SK-N-SH (cell line): ENCODE results near the gene PDE9A. TPM values are rescaled to one million over a fixed set of nuclear protein-coding genes. Genes with fewer than 3 reads are reported as not detected.

Source experiments
- CTCF ChIA-PET: fragments of 300-600, 350-600 bp; formaldehyde crosslinking; extraction: SDS; loops from one replicate; lab custom pipeline; 2021; lab: Yijun Ruan, JAX
- POLR2A ChIA-PET: fragments of 350-600 bp; sonication (Branson Sonifier 250); formaldehyde crosslinking; extraction: SDS; loops from one replicate; lab custom pipeline; 2020; ENCODE audit warnings: antibody characterized with exemption, inconsistent platforms; lab: Yijun Ruan, JAX
- DNase-seq: peaks from one replicate; pipeline ENCODE4 v3.0.0; 2012
- H2AFZ ChIP-seq: fragments of 200-600 bp; sonication (generic); 2 replicates; pipeline ENCODE4 v1.8.1; 2016; ENCODE audit warnings: antibody characterized with exemption, mild to moderate bottlenecking, low read depth
- H3F3A ChIP-seq: fragments of 200-600 bp; sonication (generic); replicated peaks from 2 replicates; pipeline ENCODE3; 2016; ENCODE audit warnings: antibody characterized with exemption, mild to moderate bottlenecking; ENCODE audit not compliant: insufficient read depth
- H3K27ac ChIP-seq, 2 experiments: fragments of 200-500 bp in 1 of 2; fragments of 200-600 bp in 1 of 2; sonication (Bioruptor generic) in 1 of 2; sonication (generic), shearing (Covaris generic) in 1 of 2; 2 replicates each; pipeline versions ENCODE4 v1.5.1 to v1.6.1; 2014 to 2016; ENCODE audit warnings: low read depth in 2 of 2, inconsistent platforms in 1 of 2, low read length in 1 of 2, mild to moderate bottlenecking in 1 of 2, mixed read lengths in 1 of 2
- H3K27me3 ChIP-seq: fragments of 200-600 bp; sonication (generic), shearing (Covaris generic); 2 replicates; pipeline ENCODE4 v1.6.1; 2016; ENCODE audit warnings: mixed run types; ENCODE audit not compliant: insufficient read depth
- H3K36me3 ChIP-seq, 2 experiments: fragments of 200-500 bp in 1 of 2; fragments of 200-600 bp in 1 of 2; sonication (Bioruptor generic) in 1 of 2; sonication (generic) in 1 of 2; replicated peaks in 1 of 2; 2 replicates each; pipeline versions ENCODE3 to v1.5.1; 2014 to 2016; ENCODE audit warnings: low read length in 1 of 2, mild to moderate bottlenecking in 1 of 2; ENCODE audit not compliant: insufficient read depth in 2 of 2, control insufficient read depth in 1 of 2
- H3K4me1 ChIP-seq, 2 experiments: fragments of 200-500 bp in 1 of 2; fragments of 200-600 bp in 1 of 2; sonication (Bioruptor generic) in 1 of 2; sonication (generic), shearing (Covaris generic) in 1 of 2; 2 replicates each; pipeline versions ENCODE4 v1.5.1 to v1.6.1; 2014 to 2016; ENCODE audit warnings: low read depth in 1 of 2, low read length in 1 of 2, mixed run types in 1 of 2; ENCODE audit not compliant: insufficient read depth in 2 of 2, control insufficient read depth in 1 of 2
- H3K4me2 ChIP-seq: fragments of 200-600 bp; sonication (generic), shearing (Covaris generic); 2 replicates; pipeline ENCODE4 v1.6.1; 2017; ENCODE audit warnings: mixed run types
- H3K4me3 ChIP-seq, 2 experiments: fragments of 200-500 bp in 1 of 2; fragments of 200-600 bp in 1 of 2; sonication (Bioruptor generic) in 1 of 2; sonication (generic), shearing (Covaris generic) in 1 of 2; 2 replicates each; pipeline versions ENCODE4 v1.5.1 to v1.8.1; 2014 to 2016; ENCODE audit warnings: low read depth in 2 of 2, inconsistent platforms in 1 of 2, low read length in 1 of 2, mild to moderate bottlenecking in 1 of 2, mixed read lengths in 1 of 2, moderate library complexity in 1 of 2
- H3K79me2 ChIP-seq: fragments of 200-600 bp; sonication (generic); 2 replicates; pipeline ENCODE4 v1.8.1; 2017; ENCODE audit warnings: mild to moderate bottlenecking; ENCODE audit not compliant: insufficient read depth
- H3K9ac ChIP-seq: fragments of 200-600 bp; sonication (generic); 2 replicates; pipeline ENCODE4 v1.6.1; 2017; ENCODE audit warnings: mixed run types
- H3K9me2 ChIP-seq: fragments of 200-600 bp; sonication (generic); 2 replicates; pipeline ENCODE4 v1.6.1; 2017; ENCODE audit warnings: mixed run types
- H3K9me3 ChIP-seq: fragments of 200-600 bp; sonication (generic); 2 replicates; pipeline ENCODE4 v1.6.1; 2017; ENCODE audit warnings: mixed run types, mild to moderate bottlenecking, moderate library complexity
- H4K20me1 ChIP-seq: fragments of 200-600 bp; sonication (generic); 2 replicates; pipeline ENCODE4 v1.6.1; 2017; ENCODE audit warnings: mild to moderate bottlenecking, mixed run types; ENCODE audit not compliant: insufficient read depth
- CHD2 ChIP-seq: fragments of 150-350 bp; IDR thresholded peaks from 2 replicates; pipeline ENCODE4 v1.6.1; 2018; ENCODE audit warnings: low read length; ENCODE audit not compliant: partially characterized antibody
- EP300 ChIP-seq, 2 experiments: IDR thresholded peaks; 2 replicates each; pipeline versions ENCODE4 v1.4.0 to v1.6.1; 2012; ENCODE audit warnings: borderline replicate concordance in 1 of 2, low read depth in 1 of 2, low read length in 1 of 2
- FOSL2 ChIP-seq: IDR thresholded peaks from 2 replicates; pipeline ENCODE4 v1.4.0; 2012; ENCODE audit warnings: low read depth, mild to moderate bottlenecking, moderate library complexity, borderline replicate concordance
- GABPA ChIP-seq: IDR thresholded peaks from 2 replicates; pipeline ENCODE4 v1.4.0; 2012; ENCODE audit warnings: low read depth, mild to moderate bottlenecking
- GATA2 ChIP-seq: sonication (generic); formaldehyde crosslinking; IDR thresholded peaks from 2 replicates; pipeline ENCODE4 v1.5.0; 2020; ENCODE audit warnings: mild to moderate bottlenecking, missing genetic modification reagents
- IRF3 ChIP-seq: fragments of 150-350 bp; IDR thresholded peaks from 2 replicates; pipeline ENCODE4 v1.6.1; 2016; ENCODE audit warnings: mild to moderate bottlenecking, low read depth, low read length
- JUND ChIP-seq: IDR thresholded peaks from 2 replicates; pipeline ENCODE4 v1.4.0; 2012
- MAX ChIP-seq: IDR thresholded peaks from 2 replicates; pipeline ENCODE4 v1.4.0; 2012; ENCODE audit warnings: low read depth
- NRF1 ChIP-seq: IDR thresholded peaks from 2 replicates; pipeline ENCODE4 v1.6.1; 2012; ENCODE audit warnings: low read depth, mild to moderate bottlenecking, low read length
- POLR2AphosphoS5 ChIP-seq: IDR thresholded peaks from 2 replicates; pipeline ENCODE4 v1.6.1; 2012; ENCODE audit warnings: low read depth, low read length
- RAD21 ChIP-seq: IDR thresholded peaks from 2 replicates; pipeline ENCODE4 v1.6.1; 2012; ENCODE audit warnings: mild to moderate bottlenecking, low read length
- REST ChIP-seq: IDR thresholded peaks from 2 replicates; pipeline ENCODE4 v1.6.1; 2012; ENCODE audit warnings: mild to moderate bottlenecking, low read depth, low read length, moderate library complexity
- RFX5 ChIP-seq: IDR thresholded peaks from 2 replicates; pipeline ENCODE4 v1.6.1; 2012; ENCODE audit warnings: mild to moderate bottlenecking, improper control_type of control experiment, low read length
- RXRA ChIP-seq: IDR thresholded peaks from 2 replicates; pipeline ENCODE4 v1.4.0; 2012; ENCODE audit warnings: low read depth, mild to moderate bottlenecking, borderline replicate concordance
- SIN3A ChIP-seq: IDR thresholded peaks from 2 replicates; pipeline ENCODE4 v1.6.1; 2012; ENCODE audit warnings: low read depth, mild to moderate bottlenecking, low read length, moderate library complexity, borderline replicate concordance
- SMC3 ChIP-seq: IDR thresholded peaks from 2 replicates; pipeline ENCODE4 v1.6.1; 2012; ENCODE audit warnings: low read depth, low read length, improper control_type of control experiment
- TAF1 ChIP-seq: IDR thresholded peaks from 2 replicates; pipeline ENCODE4 v1.6.1; 2012; ENCODE audit warnings: low read depth, mild to moderate bottlenecking, low read length, moderate library complexity, borderline replicate concordance
- TCF12 ChIP-seq: IDR thresholded peaks from 2 replicates; pipeline ENCODE4 v1.4.0; 2012
- USF1 ChIP-seq: IDR thresholded peaks from 2 replicates; pipeline ENCODE4 v1.4.0; 2012; ENCODE audit warnings: low read depth, borderline replicate concordance
- YY1 ChIP-seq: IDR thresholded peaks from 2 replicates; pipeline ENCODE4 v1.4.0; 2012; ENCODE audit warnings: low read depth, mild to moderate bottlenecking
- WGBS: methylation state at CpG from one replicate; pipeline ENCODE4 v1.1.6; 2017; ENCODE audit warnings: low lambda C conversion rate; 5-methylcytosine and 5-hydroxymethylcytosine counted together
- polyA plus RNA-seq, 3 experiments: library from polyadenylated mRNA; depleted of rRNA; stranded (reverse); fragments of >200 nt; gene quantifications; 2 replicates each; pipeline ENCODE4 v1.2.3, GENCODE V29; 2012

PDE9A gene
- polyA plus RNA-seq, 1 of the 3 experiments (the other 2 are of a cell fraction) = 0.28 TPM

- H3K4me2 ChIP-seq = no peak overlapping the region
- H3K9me3 ChIP-seq = no peaks in the 10 kb centered on the region
- DNase-seq = no peak
- peaks cover 4 to 44% of the 10 kb centered on the region in 2 experiments; a peak in 3 of 4 replicates for H3K4me1 ChIP-seq
- no peaks in the 10 kb centered on the region for H4K20me1 ChIP-seq
- no peaks in the 10 kb centered on the region for H3K27me3 ChIP-seq
- no peak overlapping the region for H3K27ac ChIP-seq
- TF ChIP-seq TAF1 (no peak), RFX5 (no peak), IRF3 (no peak), RXRA (no peak), FOSL2 (no peak), POLR2AphosphoS5 (no peak), SMC3 (no peak), MAX (no peak), RAD21 (no peak), TCF12 (no peak), REST (no peak), YY1 (no peak), JUND (no peak), NRF1 (no peak), SIN3A (no peak), USF1 (no peak), GABPA (no peak), CHD2 (no peak), GATA2 (CRISPR knock-in tag) (no peak), EP300 (IDR thresholded peaks at IDR 0.05; ENCODE audit: borderline replicate concordance in 1 of 2, low read depth in 1 of 2, low read length in 1 of 2) (no peak)
- no peak overlapping the region for H3K4me3 ChIP-seq
- H3K9ac ChIP-seq = no peak overlapping the region
- H3F3A ChIP-seq = no peaks in the 10 kb centered on the region
- CTCF ChIA-PET = interaction anchor here (1.5 kb wide), 1 partner anchor 19 kb away, joined by 7 read pairs; the partner anchor contains the start of gene PDE9A
- no peaks in the 10 kb centered on the region for H3K79me2 ChIP-seq
- WGBS = 80% methylated on average over 23 of the region's 24 CpGs
- POLR2A ChIA-PET = no interaction called here
- H3K9me2 ChIP-seq = no peaks in the 10 kb centered on the region
- H2AFZ ChIP-seq = no peak overlapping the region
- H3K36me3 ChIP-seq = no peaks in the 10 kb centered on the region
Measured at GRCh38 chr21:42672699-42673458, 19.5 kb downstream of the PDE9A start.
